ENCODE results near the gene DSCAML1.

DSCAML1 gene

GRCh38 chr11:117830674-117831351 is 33.8 kb upstream of the DSCAML1 start:
- no peak for DNase-seq

DNA sequence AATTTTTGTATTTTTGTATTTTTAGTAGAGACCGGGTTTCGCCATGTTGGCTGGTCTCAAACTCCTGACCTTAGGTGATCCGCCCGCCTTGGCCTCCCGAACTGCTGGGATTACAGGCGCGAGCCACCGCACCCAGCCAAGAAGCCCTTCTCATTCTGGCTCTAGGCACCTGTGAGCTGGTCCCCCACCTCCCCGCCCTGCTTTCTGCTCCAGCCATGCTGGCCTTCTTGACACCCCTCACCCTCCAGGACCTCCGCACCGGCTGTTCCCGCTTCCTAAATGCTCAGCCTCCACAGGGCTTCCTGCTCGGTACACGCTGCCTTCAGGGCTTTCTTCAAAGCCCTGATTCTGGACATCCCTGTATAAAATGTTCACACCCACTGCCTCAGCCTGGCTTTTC is 33.1 kb upstream of the DSCAML1 start:
- no peak for DNase-seq

DNA sequence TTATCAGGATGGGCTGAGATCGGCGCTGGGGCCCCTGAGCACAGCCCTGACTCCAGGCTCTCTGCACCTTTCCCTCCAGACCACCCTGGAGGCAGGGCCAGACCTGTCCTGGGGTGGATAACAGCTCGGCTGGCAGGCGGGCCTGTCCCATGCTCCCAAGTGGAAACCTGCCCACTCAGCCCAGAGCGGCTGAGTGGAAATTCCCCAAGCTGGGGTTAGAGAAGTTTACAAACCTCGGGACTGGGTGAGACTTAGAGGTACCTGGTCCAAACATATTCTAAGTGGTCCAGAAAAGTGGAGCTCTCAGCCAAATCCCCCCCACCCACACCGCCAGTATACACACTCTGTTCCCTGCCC is 32.3 kb upstream of the DSCAML1 start:
- DNase-seq: no peak

- DNase-seq: no peak
Measured at GRCh38 chr11:117828611-117829368, 31.8 kb upstream of the DSCAML1 start.

GRCh38 chr11:117827521-117828511 is 30.8 kb upstream of the DSCAML1 start:
- no peak for DNase-seq

DNA sequence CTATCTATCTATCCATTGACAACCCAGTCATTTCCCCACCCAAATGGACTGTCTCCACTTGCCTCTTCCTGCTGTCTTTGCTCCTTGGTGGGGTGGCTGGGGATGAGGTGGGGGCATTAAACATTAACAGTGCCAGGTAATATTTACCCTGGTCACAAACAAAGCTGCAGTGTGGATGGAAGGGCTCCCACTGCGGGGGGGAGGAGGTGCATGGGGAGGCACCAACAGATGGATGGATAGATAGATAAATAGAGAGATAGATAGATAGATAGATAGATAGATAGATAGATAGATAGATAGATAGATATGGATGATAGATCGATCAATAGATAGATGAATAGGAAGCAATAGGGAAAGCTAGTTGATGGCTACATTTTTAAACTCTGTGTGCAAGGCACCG is 29.8 kb upstream of the DSCAML1 start:
- no peak for DNase-seq

DNA sequence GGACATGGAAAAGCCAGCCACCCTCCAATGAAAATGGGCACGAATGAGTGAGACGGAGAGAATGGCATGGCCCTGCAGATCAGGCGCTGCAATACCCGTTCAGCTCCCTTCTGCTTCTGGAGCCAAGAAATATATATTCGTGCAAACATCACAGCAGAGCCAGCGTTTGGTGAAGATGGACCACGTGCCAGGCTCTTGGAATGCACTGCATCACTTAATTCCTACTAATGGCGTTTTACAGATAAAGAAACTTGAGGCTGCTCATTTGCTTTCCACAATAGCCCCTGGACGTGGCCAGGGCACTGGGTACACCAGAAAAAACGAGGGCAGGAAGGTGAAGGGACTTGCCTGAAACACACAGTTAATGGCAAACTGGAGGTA is 29.2 kb upstream of the DSCAML1 start:
- no peak for DNase-seq

- DNase-seq: no peak
Measured at GRCh38 chr11:117825538-117826189, 28.6 kb upstream of the DSCAML1 start.

GRCh38 chr11:117824571-117825537 is 27.8 kb upstream of the DSCAML1 start, which contains the start of gene FXYD2:
Gene FXYD2, minus strand, starts transcription at chr11:117824744. Its CDS starts 66 bp downstream, at chr11:117824678.
- no peak for DNase-seq

DNA sequence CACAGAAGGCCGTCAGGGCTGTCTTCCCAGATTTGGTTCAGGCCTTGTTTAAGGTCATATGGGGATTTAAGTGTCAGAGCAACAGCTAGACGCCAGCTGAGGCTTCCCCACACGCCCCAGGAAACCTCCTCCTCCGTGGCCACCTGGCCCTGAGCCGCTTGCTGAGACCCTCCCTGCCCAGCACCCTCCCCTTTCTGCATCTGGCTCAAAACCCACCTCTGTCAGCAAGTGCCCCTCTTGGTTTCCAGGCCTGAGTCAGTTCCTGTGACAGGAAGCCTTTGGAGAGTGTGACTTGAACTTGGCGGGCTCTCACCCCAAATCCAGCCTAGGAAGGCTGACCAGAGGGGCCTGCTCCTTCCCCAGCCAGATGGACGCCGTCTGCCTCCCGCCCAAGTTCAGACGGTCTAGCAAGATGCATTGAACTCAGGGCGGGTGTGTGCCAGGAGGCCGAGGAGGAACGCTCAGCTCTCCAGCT is 27.0 kb upstream of the DSCAML1 start:
- no peak for DNase-seq

- DNase-seq: peak; percentile 50
Measured at GRCh38 chr11:117823294-117823945, 26.4 kb upstream of the DSCAML1 start.

GRCh38 chr11:117822074-117823033 is 25.3 kb upstream of the DSCAML1 start:
- no peak for DNase-seq

GRCh38 chr11:117821431-117821830 is 24.4 kb upstream of the DSCAML1 start:
- DNase-seq: no peak

GRCh38 chr11:117820516-117820915 is 23.5 kb upstream of the DSCAML1 start:
- no peak for DNase-seq

DNA sequence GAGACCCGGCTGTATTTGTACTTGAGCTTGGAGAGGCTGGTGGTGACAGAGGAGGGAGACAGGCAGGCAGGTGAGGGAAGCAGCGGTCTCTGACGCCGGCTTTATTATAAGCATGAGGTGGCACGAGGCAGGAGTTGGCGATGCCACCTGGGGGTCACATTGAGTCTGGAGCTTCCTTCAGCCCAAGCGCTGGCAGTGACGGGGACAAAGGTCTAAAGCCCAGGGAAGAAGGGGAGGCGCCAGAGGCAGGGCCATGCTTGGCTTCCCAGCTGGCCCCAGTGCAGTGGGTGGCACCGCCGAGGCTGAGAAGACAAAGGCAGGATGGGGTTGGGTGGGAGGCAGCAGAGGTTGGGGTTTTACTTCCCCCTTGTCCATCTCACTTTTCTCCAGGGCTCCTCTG is 23.1 kb upstream of the DSCAML1 start:
- no peak for DNase-seq

GRCh38 chr11:117819096-117820040 is 22.4 kb upstream of the DSCAML1 start:
- peak; percentile 64 for DNase-seq

DNA sequence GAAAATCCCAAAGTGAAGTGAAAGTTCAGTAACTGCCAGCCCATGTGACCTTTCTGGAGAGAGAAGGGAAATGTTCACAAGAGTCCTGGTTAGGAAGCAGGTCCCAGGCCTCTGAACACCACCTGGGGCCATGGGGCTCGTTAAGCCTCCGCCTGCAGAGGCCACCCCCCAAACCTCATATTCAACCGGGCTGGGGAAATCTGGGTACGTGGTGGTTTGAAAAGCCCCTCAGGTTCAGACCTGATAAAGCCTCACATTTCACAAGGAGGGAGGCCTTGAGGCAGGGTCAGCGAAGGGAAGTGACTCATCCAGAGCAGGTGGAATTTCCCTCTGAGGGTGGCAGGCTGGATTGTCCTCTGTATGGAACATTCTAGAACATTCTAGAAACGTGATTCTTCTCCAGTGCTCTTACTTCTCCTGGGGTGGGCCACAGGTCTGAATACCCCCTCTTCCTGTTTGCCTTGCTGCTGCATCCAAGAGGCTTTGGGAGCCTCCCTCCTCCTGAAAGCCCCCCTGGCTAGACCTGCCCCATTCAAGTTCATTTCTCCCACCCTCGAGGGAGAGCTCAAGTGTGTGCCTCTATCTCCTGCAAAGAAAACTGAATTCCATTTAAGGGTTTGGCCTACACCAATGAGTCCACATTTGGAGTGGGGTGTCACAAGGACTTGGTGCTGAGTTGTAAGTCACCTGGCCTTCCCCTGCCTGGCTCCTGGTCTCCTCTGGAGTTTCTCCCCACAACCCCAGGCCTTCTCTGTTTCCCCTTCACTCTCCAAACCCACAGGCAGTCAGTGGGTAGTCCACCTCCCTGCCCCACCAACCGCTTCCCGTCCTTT is 21.2 kb upstream of the DSCAML1 start:
- DNase-seq: no peak

Measured in GF-D8 (cell line).